H1 (cell line): ENCODE results near the gene DUOXA2. TPM values are rescaled to one million over a fixed set of nuclear protein-coding genes. Genes with fewer than 3 reads are reported as not detected.

Experiments
- CTCF ChIA-PET: fragments of 300-600 bp; sonication (Branson Sonifier 250); formaldehyde crosslinking; loops from one replicate; lab custom pipeline; 2021; ENCODE audit not compliant: partially characterized antibody; lab: Charles Lee
- POLR2A ChIA-PET: fragments of 300-600 bp; sonication (Branson Sonifier 250); formaldehyde crosslinking; loops from one replicate; lab custom pipeline; 2021; ENCODE audit warnings: inconsistent platforms; ENCODE audit not compliant: partially characterized antibody; lab: Charles Lee
- DNase-seq, 2 experiments: peaks; one replicate each; pipeline versions ENCODE4 v3.0.0 to v3.0.0-alpha.2; 2010 to 2022; ENCODE audit warnings: low spot score in 2 of 2, low read depth in 1 of 2, mixed read lengths in 1 of 2
- FAIRE-seq: peaks from 2 replicates; lab custom pipeline; 2011; peaks lifted over from hg19 to GRCh38; lab: Jason Lieb, UNC
- H2AFZ ChIP-seq: 2 replicates; pipeline ENCODE4 v1.8.1; 2012; ENCODE audit warnings: low read length, inconsistent platforms
- H2AK5ac ChIP-seq: 2 replicates; pipeline ENCODE4 v1.6.1; 2013; ENCODE audit warnings: low read depth, low read length
- H2BK120ac ChIP-seq: replicated peaks from 2 replicates; pipeline ENCODE3; 2013; ENCODE audit warnings: low read depth, low read length, inconsistent platforms
- H2BK12ac ChIP-seq: 2 replicates; pipeline ENCODE4 v1.6.1; 2013; ENCODE audit warnings: low read depth, low read length
- H2BK15ac ChIP-seq: 2 replicates; pipeline ENCODE4 v1.6.1; 2013; ENCODE audit warnings: low read length
- H2BK20ac ChIP-seq: 2 replicates; pipeline ENCODE4 v1.6.1; 2013; ENCODE audit warnings: low read length
- H2BK5ac ChIP-seq: 2 replicates; pipeline ENCODE4 v1.6.1; 2013; ENCODE audit warnings: low read depth, low read length
- H3K14ac ChIP-seq: 2 replicates; pipeline ENCODE4 v1.6.1; 2013; ENCODE audit warnings: inconsistent platforms; ENCODE audit not compliant: insufficient read length
- H3K18ac ChIP-seq: 2 replicates; pipeline ENCODE4 v1.6.1; 2013; ENCODE audit warnings: low read length; ENCODE audit errors: extremely low read depth
- H3K23ac ChIP-seq: 2 replicates; pipeline ENCODE4 v1.6.1; 2013; ENCODE audit warnings: inconsistent platforms; ENCODE audit not compliant: insufficient read length
- H3K23me2 ChIP-seq: 2 replicates; pipeline ENCODE4 v1.6.1; 2013; ENCODE audit warnings: low read depth, low read length
- H3K27ac ChIP-seq: 2 replicates; pipeline ENCODE4 v1.6.1; 2011; ENCODE audit warnings: low read depth, low read length, inconsistent platforms
- H3K27me3 ChIP-seq, 4 experiments: replicated peaks in 1 of 4; 1 replicate in 1 of 4; 2 replicates in 3 of 4; pipeline versions ENCODE4 v1.6.1 to v1.8.1; 2011 to 2013; ENCODE audit warnings: low read length in 3 of 4, mild to moderate bottlenecking in 3 of 4, inconsistent platforms in 2 of 4, mixed read lengths in 2 of 4, moderate library complexity in 1 of 4; ENCODE audit not compliant: control insufficient read depth in 3 of 4, insufficient read depth in 3 of 4; ENCODE audit errors: extremely low read depth in 1 of 4
- H3K36me3 ChIP-seq, 4 experiments: 2 replicates each; pipeline versions ENCODE4 v1.6.1 to v1.8.1; 2011 to 2013; ENCODE audit warnings: mild to moderate bottlenecking in 4 of 4, low read length in 3 of 4, moderate library complexity in 2 of 4, control low read depth in 1 of 4, inconsistent platforms in 1 of 4; ENCODE audit not compliant: insufficient read depth in 4 of 4, control insufficient read depth in 2 of 4
- H3K4ac ChIP-seq: replicated peaks from 2 replicates; pipeline ENCODE3; 2013; ENCODE audit warnings: low read length, low read depth, mixed read lengths, inconsistent platforms; ENCODE audit not compliant: insufficient read length
- H3K4me1 ChIP-seq, 4 experiments: replicated peaks in 1 of 4; 1 replicate in 1 of 4; 2 replicates in 3 of 4; pipeline versions ENCODE4 v1.6.1 to v1.8.1; 2011 to 2013; ENCODE audit warnings: low read length in 3 of 4, inconsistent platforms in 2 of 4, mixed read lengths in 1 of 4; ENCODE audit not compliant: insufficient read depth in 4 of 4, control insufficient read depth in 3 of 4
- H3K4me2 ChIP-seq, 2 experiments: 2 replicates each; pipeline versions ENCODE4 v1.6.1 to v1.8.1; 2011 to 2013; ENCODE audit warnings: low read depth in 2 of 2, low read length in 2 of 2, control low read depth in 1 of 2, inconsistent platforms in 1 of 2, mild to moderate bottlenecking in 1 of 2; ENCODE audit not compliant: insufficient read depth in 1 of 2
- H3K4me3 ChIP-seq, 4 experiments: fragments of 200-600, 300-600 bp in 1 of 4; sonication (generic), shearing (Covaris generic), sonication (Bioruptor Twin) in 1 of 4; 2 replicates each; pipeline versions ENCODE4 v1.5.1 to v1.8.1; 2011 to 2016; ENCODE audit warnings: low read length in 4 of 4, low read depth in 3 of 4, control low read depth in 2 of 4, inconsistent platforms in 2 of 4, mild to moderate bottlenecking in 2 of 4, mixed read lengths in 1 of 4, moderate library complexity in 1 of 4; ENCODE audit not compliant: insufficient read depth in 2 of 4; ENCODE audit errors: extremely low read depth in 1 of 4
- H3K56ac ChIP-seq: replicated peaks from 2 replicates; pipeline ENCODE3; 2013; ENCODE audit warnings: low read depth, mild to moderate bottlenecking, mixed read lengths, low read length, inconsistent platforms; ENCODE audit not compliant: insufficient read length
- H3K79me1 ChIP-seq: 2 replicates; pipeline ENCODE4 v1.6.1; 2013; ENCODE audit warnings: low read depth, low read length, control low read depth
- H3K79me2 ChIP-seq, 2 experiments: 2 replicates each; pipeline versions ENCODE4 v1.6.1 to v1.8.1; 2012 to 2013; ENCODE audit warnings: low read length in 2 of 2, mild to moderate bottlenecking in 2 of 2, inconsistent platforms in 1 of 2; ENCODE audit not compliant: insufficient read depth in 2 of 2, control insufficient read depth in 1 of 2
- H3K9ac ChIP-seq, 4 experiments: replicated peaks in 1 of 4; 1 replicate in 1 of 4; 2 replicates in 3 of 4; pipeline versions ENCODE4 v1.6.1 to v1.8.1; 2011 to 2013; ENCODE audit warnings: low read depth in 3 of 4, low read length in 3 of 4, control low read depth in 2 of 4, mild to moderate bottlenecking in 2 of 4, moderate library complexity in 2 of 4, inconsistent platforms in 1 of 4; ENCODE audit errors: extremely low read depth in 1 of 4
- H3K9me3 ChIP-seq, 2 experiments: 2 replicates each; pipeline versions ENCODE4 v1.6.1 to v1.8.1; 2012 to 2013; ENCODE audit warnings: mild to moderate bottlenecking in 2 of 2, moderate library complexity in 2 of 2, control low read depth in 1 of 2, inconsistent platforms in 1 of 2, low read depth in 1 of 2, low read length in 1 of 2, mixed read lengths in 1 of 2; ENCODE audit not compliant: insufficient read depth in 2 of 2
- H4K20me1 ChIP-seq, 2 experiments: replicated peaks in 1 of 2; 2 replicates each; pipeline versions ENCODE3 to v1.8.1; 2011 to 2013; ENCODE audit warnings: inconsistent platforms in 2 of 2, low read length in 2 of 2, mild to moderate bottlenecking in 1 of 2; ENCODE audit not compliant: insufficient read depth in 2 of 2, control insufficient read depth in 1 of 2
- H4K5ac ChIP-seq: 2 replicates; pipeline ENCODE4 v1.6.1; 2013; ENCODE audit warnings: low read length, low read depth, mixed read lengths, inconsistent platforms; ENCODE audit not compliant: insufficient read length
- H4K8ac ChIP-seq: 2 replicates; pipeline ENCODE4 v1.8.0; 2013; ENCODE audit warnings: mild to moderate bottlenecking, moderate library complexity, low read length, inconsistent platforms; ENCODE audit not compliant: insufficient read depth; ENCODE audit errors: extremely low read depth
- H4K91ac ChIP-seq: replicated peaks from 2 replicates; pipeline ENCODE3; 2013; ENCODE audit warnings: low read length, mixed read lengths, inconsistent platforms; ENCODE audit not compliant: insufficient read length
- CBX5 ChIP-seq: fragments of 300-800, 300-1000 bp; sonication (generic); IDR thresholded peaks from 2 replicates; pipeline ENCODE4 v1.7.1; 2016; ENCODE audit warnings: antibody characterized with exemption, low read length, low read depth
- E2F6 ChIP-seq: IDR thresholded peaks from 2 replicates; pipeline ENCODE4 v1.6.1; 2012; ENCODE audit warnings: inconsistent platforms
- WGBS, 2 experiments: shearing (Covaris generic) in 1 of 2; methylation state at CpG; one replicate each; pipeline versions ENCODE4 v1.1.6 to v1.1.7; 2013 to 2015; ENCODE audit warnings: low lambda C conversion rate in 2 of 2, mixed read lengths in 2 of 2, inconsistent platforms in 1 of 2, low coverage in 1 of 2, missing lambda C conversion rate in 1 of 2; ENCODE audit not compliant: insufficient replicate concordance in 2 of 2, insufficient coverage in 1 of 2, insufficient read length in 1 of 2; ENCODE audit errors: extremely low coverage in 1 of 2, missing lambda C conversion rate in 1 of 2; 5-methylcytosine and 5-hydroxymethylcytosine counted together
- polyA plus RNA-seq, 7 experiments: library from polyadenylated mRNA; depleted of rRNA in 3 of 7; stranded (reverse) in 5 of 7; unstranded in 2 of 7; fragments of >200 nt in 5 of 7; fragments of 200-250 nt in 2 of 7; gene quantifications; 1 replicate in 5 of 7; 2 replicates in 1 of 7; 4 replicates in 1 of 7; pipeline versions ENCODE4 v1.2.1 to v1.2.3, GENCODE V29; 2011 to 2013; ENCODE audit warnings: missing spikeins in 2 of 7, mixed read lengths in 2 of 7
- total RNA-seq: library from RNA; stranded (reverse); fragmentation: NEBNext Ultra II Directional; extraction: Animal tissue kit (Norgen Biotek cat#: 25700); gene quantifications from 2 replicates; pipeline ENCODE4 v1.2.1, GENCODE V29; 2021
- TF ChIP-seq, protein P1 (sequence below), 3 experiments: IDR thresholded peaks; 1 replicate in 2 of 3; 2 replicates in 1 of 3; pipeline versions ENCODE4 v1.5.1 to v1.6.1; 2011; ENCODE audit warnings: low read length in 3 of 3, mild to moderate bottlenecking in 3 of 3, inconsistent platforms in 2 of 3, low read depth in 1 of 3, moderate library complexity in 1 of 3; ENCODE audit not compliant: insufficient read depth in 1 of 3; ENCODE audit errors: control extremely low read depth in 1 of 3

Gene DUOXA2
- total and polyA plus RNA-seq, 2 of the 8 experiments (the other 6 are each of a cell fraction or from before 2014, with no cell fraction given) = 0.05 TPM; not detected in 1

DNA sequence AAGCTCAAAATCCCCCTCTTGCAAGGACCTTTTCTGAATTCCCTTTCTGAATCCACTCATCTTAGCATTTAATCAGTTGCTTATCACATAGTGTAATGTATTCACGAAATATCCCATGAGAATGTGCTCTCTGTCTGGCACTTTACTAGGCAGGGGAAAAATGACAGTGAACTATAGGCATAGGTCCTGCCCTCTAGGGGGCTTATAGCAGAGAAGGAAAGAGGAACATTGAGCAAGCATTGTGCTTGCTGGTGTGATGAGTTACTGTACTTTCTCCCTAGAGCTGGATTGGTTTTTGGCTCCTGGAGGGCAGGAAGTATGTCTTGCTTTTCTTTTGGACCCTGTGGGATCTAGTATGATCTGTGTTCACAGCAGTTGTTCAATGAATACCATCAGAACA is 26.6 kb upstream of the DUOXA2 start:
- H3K79me1 ChIP-seq = no peaks in the 10 kb centered on the region
- no peak overlapping the region for H2BK15ac ChIP-seq
- H3K23ac ChIP-seq = no peak overlapping the region
- H3K9ac ChIP-seq = no peak overlapping the region
- no peak overlapping the region for H2BK12ac ChIP-seq
- no peak overlapping the region for H3K4ac ChIP-seq
- no peak overlapping the region for H3K56ac ChIP-seq
- H2AK5ac ChIP-seq = no peak overlapping the region
- H4K8ac ChIP-seq = no peak overlapping the region
- H3K79me2 ChIP-seq = no peaks in the 10 kb centered on the region
- POLR2A ChIA-PET = interaction anchor here (0.5 to 1.5 kb wide), 2 partner anchors 64 to 366 kb away, joined by 3 to 4 read pairs; partner anchors contain the start of gene SORD
- H3K23me2 ChIP-seq = no peaks in the 10 kb centered on the region
- 94% methylated on average over 1 of the region's 1 CpG; no CpG with 5 or more reads in 1 of the 2 experiments for WGBS, 2 experiments
- H3K14ac ChIP-seq = no peak overlapping the region
- TF ChIP-seq, protein P1, sequence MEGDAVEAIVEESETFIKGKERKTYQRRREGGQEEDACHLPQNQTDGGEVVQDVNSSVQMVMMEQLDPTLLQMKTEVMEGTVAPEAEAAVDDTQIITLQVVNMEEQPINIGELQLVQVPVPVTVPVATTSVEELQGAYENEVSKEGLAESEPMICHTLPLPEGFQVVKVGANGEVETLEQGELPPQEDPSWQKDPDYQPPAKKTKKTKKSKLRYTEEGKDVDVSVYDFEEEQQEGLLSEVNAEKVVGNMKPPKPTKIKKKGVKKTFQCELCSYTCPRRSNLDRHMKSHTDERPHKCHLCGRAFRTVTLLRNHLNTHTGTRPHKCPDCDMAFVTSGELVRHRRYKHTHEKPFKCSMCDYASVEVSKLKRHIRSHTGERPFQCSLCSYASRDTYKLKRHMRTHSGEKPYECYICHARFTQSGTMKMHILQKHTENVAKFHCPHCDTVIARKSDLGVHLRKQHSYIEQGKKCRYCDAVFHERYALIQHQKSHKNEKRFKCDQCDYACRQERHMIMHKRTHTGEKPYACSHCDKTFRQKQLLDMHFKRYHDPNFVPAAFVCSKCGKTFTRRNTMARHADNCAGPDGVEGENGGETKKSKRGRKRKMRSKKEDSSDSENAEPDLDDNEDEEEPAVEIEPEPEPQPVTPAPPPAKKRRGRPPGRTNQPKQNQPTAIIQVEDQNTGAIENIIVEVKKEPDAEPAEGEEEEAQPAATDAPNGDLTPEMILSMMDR (IDR thresholded peaks at IDR 0.05; ENCODE audit: control extremely low read depth in 1 of 3, insufficient read depth in 1 of 3, low read depth in 1 of 3, low read length in 3 of 3) = peak in 2 of 3 experiments; percentile 9 to 37; a peak in 1 of 4 replicates
- TF ChIP-seq E2F6 = no peak
- TF ChIP-seq CBX5 = no peak
- H4K5ac ChIP-seq = no peak overlapping the region
- no peak overlapping the region for H2AFZ ChIP-seq
- H2BK20ac ChIP-seq = no peak overlapping the region
- no peak overlapping the region for H3K18ac ChIP-seq
- FAIRE-seq = no peak
- H3K27me3 ChIP-seq = no peaks in the 10 kb centered on the region
- H4K91ac ChIP-seq = no peak overlapping the region
- DNase-seq = no peak
- no peak overlapping the region for H3K4me2 ChIP-seq
- no peak overlapping the region for H3K27ac ChIP-seq
- no peaks in the 10 kb centered on the region for H3K36me3 ChIP-seq
- no peaks in the 10 kb centered on the region for H3K4me1 ChIP-seq
- H3K9me3 ChIP-seq = no peaks in the 10 kb centered on the region
- no peak overlapping the region for H3K4me3 ChIP-seq
- CTCF ChIA-PET = interaction anchor here (0.7 to 2.1 kb wide), 5 partner anchors 10 to 30 kb away, joined by 3 to 5 read pairs (median 4); no protein-coding TSS in a partner anchor
- no peaks in the 10 kb centered on the region for H4K20me1 ChIP-seq
- no peak overlapping the region for H2BK120ac ChIP-seq
- no peak overlapping the region for H2BK5ac ChIP-seq
